Cerebellar cortex (tissue), 1 donor: ENCODE results near the gene ABITRAM.
"Not testable (repeated sequence)": the region's sequence is repeated elsewhere in the genome, so short reads cannot be mapped to it uniquely, and the experiment has no call there.

Experiments
- DNase-seq: peaks from one replicate; pipeline ENCODE4 v3.0.0-alpha.2; 2015; ENCODE audit warnings: low spot score

The ABITRAM gene

GRCh38 chr9:108928386-108928785 lies 5.8 kb upstream of the ABITRAM start:
- DNase-seq, result no peak

GRCh38 chr9:108933231-108933717 lies 926 bp upstream of the ABITRAM start:
- peak; percentile 34 for DNase-seq

- DNase-seq, result peak; percentile 93
Observed at GRCh38 chr9:108933718-108934322, 380 bp upstream of the ABITRAM start, which contains the start of gene ELP1. Gene ELP1 (minus strand): TSS chr9:108934124. CDS start chr9:108931146, 2,978 bp downstream.

- DNase-seq, result no peak
Observed at GRCh38 chr9:108937561-108938305, 3.5 kb downstream of the ABITRAM start.

GRCh38 chr9:108939975-108940374 lies 5.8 kb downstream of the ABITRAM start:
- no peak for DNase-seq

GRCh38 chr9:108950168-108950567 lies 16.0 kb downstream of the ABITRAM start:
- DNase-seq, result no peak

- DNase-seq, result no peak
Observed at GRCh38 chr9:108951578-108951977, 17.4 kb downstream of the ABITRAM start.

GRCh38 chr9:108953983-108954574 lies 19.9 kb downstream of the ABITRAM start:
- DNase-seq, result peak; percentile 85

GRCh38 chr9:108956022-108956630 lies 21.9 kb downstream of the ABITRAM start:
- no peak for DNase-seq

- DNase-seq, result no peak
Observed at GRCh38 chr9:108956631-108957026, 22.4 kb downstream of the ABITRAM start.

GRCh38 chr9:108960331-108960730 lies 26.1 kb downstream of the ABITRAM start:
- no peak for DNase-seq

- DNase-seq, result no peak
Observed at GRCh38 chr9:108961151-108961550, 27.0 kb downstream of the ABITRAM start.

- DNase-seq, result no peak
Observed at GRCh38 chr9:108963459-108964143, 29.4 kb downstream of the ABITRAM start.

GRCh38 chr9:108967916-108968315 lies 33.7 kb downstream of the ABITRAM start:
- peak; percentile 43 for DNase-seq

- not testable (repeated sequence) for DNase-seq
Observed at GRCh38 chr9:108971392-108971791, 37.2 kb downstream of the ABITRAM start.

GRCh38 chr9:108972186-108972585 lies 38.0 kb downstream of the ABITRAM start:
- no peak for DNase-seq

GRCh38 chr9:108972626-108973209 lies 38.5 kb downstream of the ABITRAM start:
- DNase-seq, result no peak

GRCh38 chr9:108973895-108974294 lies 39.7 kb downstream of the ABITRAM start:
- DNase-seq, result no peak

- DNase-seq, result no peak
Observed at GRCh38 chr9:108978205-108978604, 44.0 kb downstream of the ABITRAM start.

- DNase-seq, result no peak
Observed at GRCh38 chr9:108980893-108981292, 46.7 kb downstream of the ABITRAM start.

GRCh38 chr9:108983885-108984284 lies 49.7 kb downstream of the ABITRAM start:
- no peak for DNase-seq
